Thyroid gland (tissue), 4 donors: ENCODE data around the gene COQ2.

Experiments used
- POLR2A ChIP-seq, 2 donors: fragments of 450-650 bp; IDR thresholded peaks; one replicate each; pipeline ENCODE4 v1.6.1; 2017; ENCODE audit warnings: antibody characterized with exemption in 2 of 2, mild to moderate bottlenecking in 2 of 2, moderate library complexity in 1 of 2
- TF ChIP-seq, protein P1 (sequence below), 6 experiments: fragments of 200-600 bp in 3 of 6; fragments of 450-650 bp in 3 of 6; sonication (generic) in 3 of 6; IDR thresholded peaks; one replicate each; pipeline ENCODE4 v1.5.1; 2016 to 2019; ENCODE audit warnings: antibody characterized with exemption in 6 of 6, mild to moderate bottlenecking in 2 of 6, inconsistent platforms in 1 of 6, moderate library complexity in 1 of 6

DNA sequence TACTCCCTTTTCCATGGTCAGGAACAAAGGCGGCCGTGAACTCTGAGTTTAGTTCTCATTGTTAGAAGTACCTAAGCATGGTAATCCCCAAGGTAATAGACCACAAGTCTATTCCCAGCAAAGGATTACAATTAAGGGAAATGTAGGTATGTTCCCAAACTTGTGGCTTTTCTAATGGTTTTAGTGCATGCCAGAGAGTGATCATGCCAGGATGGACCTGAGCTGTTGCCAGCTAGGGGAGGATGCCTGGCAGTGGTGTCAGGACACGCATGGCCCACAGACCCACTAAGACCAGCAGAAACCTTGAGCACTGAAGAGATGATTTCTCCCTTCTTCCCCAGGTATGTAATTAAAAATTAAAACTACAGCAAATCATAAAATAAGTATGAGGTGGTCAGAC lies 60.8 kb downstream of the COQ2 start:
- TF ChIP-seq, protein P1, sequence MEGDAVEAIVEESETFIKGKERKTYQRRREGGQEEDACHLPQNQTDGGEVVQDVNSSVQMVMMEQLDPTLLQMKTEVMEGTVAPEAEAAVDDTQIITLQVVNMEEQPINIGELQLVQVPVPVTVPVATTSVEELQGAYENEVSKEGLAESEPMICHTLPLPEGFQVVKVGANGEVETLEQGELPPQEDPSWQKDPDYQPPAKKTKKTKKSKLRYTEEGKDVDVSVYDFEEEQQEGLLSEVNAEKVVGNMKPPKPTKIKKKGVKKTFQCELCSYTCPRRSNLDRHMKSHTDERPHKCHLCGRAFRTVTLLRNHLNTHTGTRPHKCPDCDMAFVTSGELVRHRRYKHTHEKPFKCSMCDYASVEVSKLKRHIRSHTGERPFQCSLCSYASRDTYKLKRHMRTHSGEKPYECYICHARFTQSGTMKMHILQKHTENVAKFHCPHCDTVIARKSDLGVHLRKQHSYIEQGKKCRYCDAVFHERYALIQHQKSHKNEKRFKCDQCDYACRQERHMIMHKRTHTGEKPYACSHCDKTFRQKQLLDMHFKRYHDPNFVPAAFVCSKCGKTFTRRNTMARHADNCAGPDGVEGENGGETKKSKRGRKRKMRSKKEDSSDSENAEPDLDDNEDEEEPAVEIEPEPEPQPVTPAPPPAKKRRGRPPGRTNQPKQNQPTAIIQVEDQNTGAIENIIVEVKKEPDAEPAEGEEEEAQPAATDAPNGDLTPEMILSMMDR (IDR thresholded peaks at IDR 0.05), result no peak
- TF ChIP-seq POLR2A (IDR thresholded peaks at IDR 0.05), result no peak
